H1 (cell line): ENCODE measurements around the gene SCRN1. TPM values are rescaled to one million over a fixed set of nuclear protein-coding genes. Genes with fewer than 3 reads are reported as not detected.

Experiments
- CTCF ChIA-PET: fragments of 300-600 bp; sonication (Branson Sonifier 250); formaldehyde crosslinking; loops from one replicate; lab custom pipeline; 2021; ENCODE audit not compliant: partially characterized antibody; lab: Charles Lee
- POLR2A ChIA-PET: fragments of 300-600 bp; sonication (Branson Sonifier 250); formaldehyde crosslinking; loops from one replicate; lab custom pipeline; 2021; ENCODE audit warnings: inconsistent platforms; ENCODE audit not compliant: partially characterized antibody; lab: Charles Lee
- DNase-seq, 2 experiments: peaks; one replicate each; pipeline versions ENCODE4 v3.0.0 to v3.0.0-alpha.2; 2010 to 2022; ENCODE audit warnings: low spot score in 2 of 2, low read depth in 1 of 2, mixed read lengths in 1 of 2
- FAIRE-seq: peaks from 2 replicates; lab custom pipeline; 2011; peaks lifted over from hg19 to GRCh38; lab: Jason Lieb, UNC
- H2AFZ ChIP-seq: 2 replicates; pipeline ENCODE4 v1.8.1; 2012; ENCODE audit warnings: low read length, inconsistent platforms
- H2AK5ac ChIP-seq: 2 replicates; pipeline ENCODE4 v1.6.1; 2013; ENCODE audit warnings: low read depth, low read length
- H2BK120ac ChIP-seq: replicated peaks from 2 replicates; pipeline ENCODE3; 2013; ENCODE audit warnings: low read depth, low read length, inconsistent platforms
- H2BK12ac ChIP-seq: 2 replicates; pipeline ENCODE4 v1.6.1; 2013; ENCODE audit warnings: low read depth, low read length
- H2BK15ac ChIP-seq: 2 replicates; pipeline ENCODE4 v1.6.1; 2013; ENCODE audit warnings: low read length
- H2BK20ac ChIP-seq: 2 replicates; pipeline ENCODE4 v1.6.1; 2013; ENCODE audit warnings: low read length
- H2BK5ac ChIP-seq: 2 replicates; pipeline ENCODE4 v1.6.1; 2013; ENCODE audit warnings: low read depth, low read length
- H3K14ac ChIP-seq: 2 replicates; pipeline ENCODE4 v1.6.1; 2013; ENCODE audit warnings: inconsistent platforms; ENCODE audit not compliant: insufficient read length
- H3K18ac ChIP-seq: 2 replicates; pipeline ENCODE4 v1.6.1; 2013; ENCODE audit warnings: low read length; ENCODE audit errors: extremely low read depth
- H3K23ac ChIP-seq: 2 replicates; pipeline ENCODE4 v1.6.1; 2013; ENCODE audit warnings: inconsistent platforms; ENCODE audit not compliant: insufficient read length
- H3K23me2 ChIP-seq: 2 replicates; pipeline ENCODE4 v1.6.1; 2013; ENCODE audit warnings: low read depth, low read length
- H3K27ac ChIP-seq: 2 replicates; pipeline ENCODE4 v1.6.1; 2011; ENCODE audit warnings: low read depth, low read length, inconsistent platforms
- H3K27me3 ChIP-seq, 4 experiments: replicated peaks in 1 of 4; 1 replicate in 1 of 4; 2 replicates in 3 of 4; pipeline versions ENCODE4 v1.6.1 to v1.8.1; 2011 to 2013; ENCODE audit warnings: low read length in 3 of 4, mild to moderate bottlenecking in 3 of 4, inconsistent platforms in 2 of 4, mixed read lengths in 2 of 4, moderate library complexity in 1 of 4; ENCODE audit not compliant: control insufficient read depth in 3 of 4, insufficient read depth in 3 of 4; ENCODE audit errors: extremely low read depth in 1 of 4
- H3K36me3 ChIP-seq, 4 experiments: 2 replicates each; pipeline versions ENCODE4 v1.6.1 to v1.8.1; 2011 to 2013; ENCODE audit warnings: mild to moderate bottlenecking in 4 of 4, low read length in 3 of 4, moderate library complexity in 2 of 4, control low read depth in 1 of 4, inconsistent platforms in 1 of 4; ENCODE audit not compliant: insufficient read depth in 4 of 4, control insufficient read depth in 2 of 4
- H3K4ac ChIP-seq: replicated peaks from 2 replicates; pipeline ENCODE3; 2013; ENCODE audit warnings: low read length, low read depth, mixed read lengths, inconsistent platforms; ENCODE audit not compliant: insufficient read length
- H3K4me1 ChIP-seq, 4 experiments: replicated peaks in 1 of 4; 1 replicate in 1 of 4; 2 replicates in 3 of 4; pipeline versions ENCODE4 v1.6.1 to v1.8.1; 2011 to 2013; ENCODE audit warnings: low read length in 3 of 4, inconsistent platforms in 2 of 4, mixed read lengths in 1 of 4; ENCODE audit not compliant: insufficient read depth in 4 of 4, control insufficient read depth in 3 of 4
- H3K4me2 ChIP-seq, 2 experiments: 2 replicates each; pipeline versions ENCODE4 v1.6.1 to v1.8.1; 2011 to 2013; ENCODE audit warnings: low read depth in 2 of 2, low read length in 2 of 2, control low read depth in 1 of 2, inconsistent platforms in 1 of 2, mild to moderate bottlenecking in 1 of 2; ENCODE audit not compliant: insufficient read depth in 1 of 2
- H3K4me3 ChIP-seq, 4 experiments: fragments of 200-600, 300-600 bp in 1 of 4; sonication (generic), shearing (Covaris generic), sonication (Bioruptor Twin) in 1 of 4; 2 replicates each; pipeline versions ENCODE4 v1.5.1 to v1.8.1; 2011 to 2016; ENCODE audit warnings: low read length in 4 of 4, low read depth in 3 of 4, control low read depth in 2 of 4, inconsistent platforms in 2 of 4, mild to moderate bottlenecking in 2 of 4, mixed read lengths in 1 of 4, moderate library complexity in 1 of 4; ENCODE audit not compliant: insufficient read depth in 2 of 4; ENCODE audit errors: extremely low read depth in 1 of 4
- H3K56ac ChIP-seq: replicated peaks from 2 replicates; pipeline ENCODE3; 2013; ENCODE audit warnings: low read depth, mild to moderate bottlenecking, mixed read lengths, low read length, inconsistent platforms; ENCODE audit not compliant: insufficient read length
- H3K79me1 ChIP-seq: 2 replicates; pipeline ENCODE4 v1.6.1; 2013; ENCODE audit warnings: low read depth, low read length, control low read depth
- H3K79me2 ChIP-seq, 2 experiments: 2 replicates each; pipeline versions ENCODE4 v1.6.1 to v1.8.1; 2012 to 2013; ENCODE audit warnings: low read length in 2 of 2, mild to moderate bottlenecking in 2 of 2, inconsistent platforms in 1 of 2; ENCODE audit not compliant: insufficient read depth in 2 of 2, control insufficient read depth in 1 of 2
- H3K9ac ChIP-seq, 4 experiments: replicated peaks in 1 of 4; 1 replicate in 1 of 4; 2 replicates in 3 of 4; pipeline versions ENCODE4 v1.6.1 to v1.8.1; 2011 to 2013; ENCODE audit warnings: low read depth in 3 of 4, low read length in 3 of 4, control low read depth in 2 of 4, mild to moderate bottlenecking in 2 of 4, moderate library complexity in 2 of 4, inconsistent platforms in 1 of 4; ENCODE audit errors: extremely low read depth in 1 of 4
- H3K9me3 ChIP-seq, 2 experiments: 2 replicates each; pipeline versions ENCODE4 v1.6.1 to v1.8.1; 2012 to 2013; ENCODE audit warnings: mild to moderate bottlenecking in 2 of 2, moderate library complexity in 2 of 2, control low read depth in 1 of 2, inconsistent platforms in 1 of 2, low read depth in 1 of 2, low read length in 1 of 2, mixed read lengths in 1 of 2; ENCODE audit not compliant: insufficient read depth in 2 of 2
- H4K20me1 ChIP-seq, 2 experiments: replicated peaks in 1 of 2; 2 replicates each; pipeline versions ENCODE3 to v1.8.1; 2011 to 2013; ENCODE audit warnings: inconsistent platforms in 2 of 2, low read length in 2 of 2, mild to moderate bottlenecking in 1 of 2; ENCODE audit not compliant: insufficient read depth in 2 of 2, control insufficient read depth in 1 of 2
- H4K5ac ChIP-seq: 2 replicates; pipeline ENCODE4 v1.6.1; 2013; ENCODE audit warnings: low read length, low read depth, mixed read lengths, inconsistent platforms; ENCODE audit not compliant: insufficient read length
- H4K8ac ChIP-seq: 2 replicates; pipeline ENCODE4 v1.8.0; 2013; ENCODE audit warnings: mild to moderate bottlenecking, moderate library complexity, low read length, inconsistent platforms; ENCODE audit not compliant: insufficient read depth; ENCODE audit errors: extremely low read depth
- H4K91ac ChIP-seq: replicated peaks from 2 replicates; pipeline ENCODE3; 2013; ENCODE audit warnings: low read length, mixed read lengths, inconsistent platforms; ENCODE audit not compliant: insufficient read length
- BCL11A ChIP-seq, 2 experiments: IDR thresholded peaks; one replicate each; pipeline ENCODE4 v1.6.1; 2011; ENCODE audit warnings: low read depth in 2 of 2, low read length in 2 of 2, mild to moderate bottlenecking in 2 of 2
- FOSL1 ChIP-seq: IDR thresholded peaks from 2 replicates; pipeline ENCODE4 v1.6.1; 2011; ENCODE audit warnings: mild to moderate bottlenecking, low read depth, low read length, moderate library complexity; ENCODE audit not compliant: insufficient read depth
- RNF2 ChIP-seq: fragments of 200-900, 300-1000 bp; sonication (generic); IDR thresholded peaks from 2 replicates; pipeline ENCODE4 v1.7.1; 2016; ENCODE audit warnings: borderline replicate concordance, low read depth, mild to moderate bottlenecking, antibody characterized with exemption, low read length; ENCODE audit not compliant: poor library complexity, severe bottlenecking; ENCODE audit errors: missing control alignments
- WGBS, 2 experiments: shearing (Covaris generic) in 1 of 2; methylation state at CpG; one replicate each; pipeline versions ENCODE4 v1.1.6 to v1.1.7; 2013 to 2015; ENCODE audit warnings: low lambda C conversion rate in 2 of 2, mixed read lengths in 2 of 2, inconsistent platforms in 1 of 2, low coverage in 1 of 2, missing lambda C conversion rate in 1 of 2; ENCODE audit not compliant: insufficient replicate concordance in 2 of 2, insufficient coverage in 1 of 2, insufficient read length in 1 of 2; ENCODE audit errors: extremely low coverage in 1 of 2, missing lambda C conversion rate in 1 of 2; 5-methylcytosine and 5-hydroxymethylcytosine counted together
- polyA plus RNA-seq, 7 experiments: library from polyadenylated mRNA; depleted of rRNA in 3 of 7; stranded (reverse) in 5 of 7; unstranded in 2 of 7; fragments of >200 nt in 5 of 7; fragments of 200-250 nt in 2 of 7; gene quantifications; 1 replicate in 5 of 7; 2 replicates in 1 of 7; 4 replicates in 1 of 7; pipeline versions ENCODE4 v1.2.1 to v1.2.3, GENCODE V29; 2011 to 2013; ENCODE audit warnings: missing spikeins in 2 of 7, mixed read lengths in 2 of 7
- total RNA-seq: library from RNA; stranded (reverse); fragmentation: NEBNext Ultra II Directional; extraction: Animal tissue kit (Norgen Biotek cat#: 25700); gene quantifications from 2 replicates; pipeline ENCODE4 v1.2.1, GENCODE V29; 2021

The SCRN1 gene
- total and polyA plus RNA-seq, 2 of the 8 experiments (the other 6 are each of a cell fraction or from before 2014, with no cell fraction given): 36.0 to 75.8 TPM

- Histone ChIP-seq H4K8ac (no peak overlapping the region), H3K4me2 (no peak overlapping the region), H4K5ac (no peak overlapping the region), H3K18ac (no peak overlapping the region), H2AFZ (no peak overlapping the region), H3K14ac (no peak overlapping the region), H2BK12ac (no peak overlapping the region), H3K79me2 (no peaks in the 10 kb centered on the region), H3K79me1 (no peaks in the 10 kb centered on the region), H2AK5ac (no peak overlapping the region), H3K4me1 (no peaks in the 10 kb centered on the region; a peak in 1 of 7 replicates), H2BK15ac (no peak overlapping the region), H4K91ac (no peak overlapping the region), H3K9ac (no peak overlapping the region), H3K27me3 (no peaks in the 10 kb centered on the region), H4K20me1 (peaks cover 1 to 3% of the 10 kb centered on the region in 2 experiments), H3K27ac (no peak overlapping the region), H3K23ac (no peak overlapping the region), H3K23me2 (peaks cover 3% of the 10 kb centered on the region; the same call in 1 of the 2 replicates), H3K4ac (no peak overlapping the region), H2BK120ac (no peak overlapping the region), H2BK20ac (no peak overlapping the region), H3K56ac (no peak overlapping the region), H3K9me3 (peaks cover 0 to 2% of the 10 kb centered on the region in 2 experiments; a peak in 1 of 4 replicates), H2BK5ac (no peak overlapping the region), H3K36me3 (peaks cover 5 to 17% (median 11%) of the 10 kb centered on the region in 4 experiments), H3K4me3 (no peak overlapping the region)
- POLR2A ChIA-PET: no interaction called here
- CTCF ChIA-PET: interaction anchor here (0.6 kb wide), 1 partner anchor 140 kb away, joined by 3 read pairs; no protein-coding TSS in a partner anchor
- DNase-seq: no peak
- no peak for FAIRE-seq
- no peak for TF ChIP-seq FOSL1
- TF ChIP-seq RNF2: no peak
- TF ChIP-seq BCL11A (IDR thresholded peaks at IDR 0.05; ENCODE audit: low read depth in 2 of 2, low read length in 2 of 2): no peak
- 97% methylated on average over 2 of the region's 2 CpGs; no CpG with 5 or more reads in 1 of the 2 experiments for WGBS, 2 experiments
These were observed 95.3 kb downstream of the SCRN1 start for GRCh38 chr7:29894256-29894655.
